ENCODE results near the gene S100G.

S100G gene

DNA sequence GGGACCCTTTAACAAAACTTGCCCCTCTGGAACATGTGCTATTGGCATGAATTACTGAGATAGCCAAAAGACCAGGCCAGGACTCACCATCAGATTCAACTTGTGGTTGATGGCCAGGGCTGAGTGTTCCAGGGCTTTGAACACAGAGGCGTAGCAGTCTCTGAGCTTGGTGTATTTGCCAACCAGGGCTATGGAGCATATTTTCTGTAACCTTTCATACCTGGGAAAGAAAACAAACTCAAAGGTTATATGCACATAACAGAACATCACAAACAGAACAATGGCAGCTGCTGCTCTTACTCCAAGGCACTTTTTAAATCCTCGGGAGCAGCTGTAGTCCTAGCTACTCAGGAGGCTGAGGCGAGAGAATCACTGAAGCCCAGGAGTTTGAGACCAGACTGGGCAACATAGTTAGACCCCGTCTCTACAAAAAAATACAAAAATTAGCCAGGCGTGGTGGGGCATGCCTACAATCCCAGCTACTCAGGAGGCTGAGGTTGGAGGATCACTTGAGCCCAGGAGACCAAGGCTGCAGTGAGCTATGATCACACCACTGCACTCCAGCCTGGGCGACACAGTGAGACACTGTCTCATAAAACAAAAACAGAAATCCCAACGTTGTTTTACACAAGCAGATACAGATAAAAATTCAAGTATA lies 33.2 kb downstream of the S100G start:
- no peak overlapping the region for H3K27ac Mint-ChIP-seq
- no peak for DNase-seq
- TF ChIP-seq, protein P1, sequence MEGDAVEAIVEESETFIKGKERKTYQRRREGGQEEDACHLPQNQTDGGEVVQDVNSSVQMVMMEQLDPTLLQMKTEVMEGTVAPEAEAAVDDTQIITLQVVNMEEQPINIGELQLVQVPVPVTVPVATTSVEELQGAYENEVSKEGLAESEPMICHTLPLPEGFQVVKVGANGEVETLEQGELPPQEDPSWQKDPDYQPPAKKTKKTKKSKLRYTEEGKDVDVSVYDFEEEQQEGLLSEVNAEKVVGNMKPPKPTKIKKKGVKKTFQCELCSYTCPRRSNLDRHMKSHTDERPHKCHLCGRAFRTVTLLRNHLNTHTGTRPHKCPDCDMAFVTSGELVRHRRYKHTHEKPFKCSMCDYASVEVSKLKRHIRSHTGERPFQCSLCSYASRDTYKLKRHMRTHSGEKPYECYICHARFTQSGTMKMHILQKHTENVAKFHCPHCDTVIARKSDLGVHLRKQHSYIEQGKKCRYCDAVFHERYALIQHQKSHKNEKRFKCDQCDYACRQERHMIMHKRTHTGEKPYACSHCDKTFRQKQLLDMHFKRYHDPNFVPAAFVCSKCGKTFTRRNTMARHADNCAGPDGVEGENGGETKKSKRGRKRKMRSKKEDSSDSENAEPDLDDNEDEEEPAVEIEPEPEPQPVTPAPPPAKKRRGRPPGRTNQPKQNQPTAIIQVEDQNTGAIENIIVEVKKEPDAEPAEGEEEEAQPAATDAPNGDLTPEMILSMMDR (IDR thresholded peaks at IDR 0.05): no peak
- H3K9me3 Mint-ChIP-seq: no peaks in the 10 kb centered on the region
- H3K27me3 Mint-ChIP-seq (ENCODE audit: low read depth, poor library complexity): no peaks in the 10 kb centered on the region
- peaks cover 86% of the 10 kb centered on the region for H3K36me3 Mint-ChIP-seq (ENCODE audit: low read depth)
- H3K4me1 Mint-ChIP-seq: no peaks in the 10 kb centered on the region
- no peak overlapping the region for H3K4me3 Mint-ChIP-seq

GRCh38 chrX:16687514-16687913 lies 37.6 kb downstream of the S100G start:
- DNase-seq: no peak
- Mint-ChIP-seq H3K4me1 (peaks cover 6% of the 10 kb centered on the region), H3K4me3 (no peak overlapping the region), H3K27ac (no peak overlapping the region), H3K36me3 (ENCODE audit: low read depth) (peaks cover 82% of the 10 kb centered on the region), H3K27me3 (ENCODE audit: low read depth, poor library complexity) (no peaks in the 10 kb centered on the region), H3K9me3 (no peaks in the 10 kb centered on the region)
- TF ChIP-seq, protein P1 (IDR thresholded peaks at IDR 0.05): no peak

GRCh38 chrX:16695079-16695676 lies 45.2 kb downstream of the S100G start:
- DNase-seq: peak; percentile 81
- peaks cover 77% of the 10 kb centered on the region for H3K36me3 Mint-ChIP-seq (ENCODE audit: low read depth)
- peaks cover 6% of the 10 kb centered on the region for H3K4me1 Mint-ChIP-seq
- H3K27ac Mint-ChIP-seq: no peak overlapping the region
- TF ChIP-seq, protein P1 (IDR thresholded peaks at IDR 0.05): peak; percentile 95
- no peak overlapping the region for H3K4me3 Mint-ChIP-seq
- no peaks in the 10 kb centered on the region for H3K27me3 Mint-ChIP-seq (ENCODE audit: low read depth, poor library complexity)
- no peaks in the 10 kb centered on the region for H3K9me3 Mint-ChIP-seq

DNA sequence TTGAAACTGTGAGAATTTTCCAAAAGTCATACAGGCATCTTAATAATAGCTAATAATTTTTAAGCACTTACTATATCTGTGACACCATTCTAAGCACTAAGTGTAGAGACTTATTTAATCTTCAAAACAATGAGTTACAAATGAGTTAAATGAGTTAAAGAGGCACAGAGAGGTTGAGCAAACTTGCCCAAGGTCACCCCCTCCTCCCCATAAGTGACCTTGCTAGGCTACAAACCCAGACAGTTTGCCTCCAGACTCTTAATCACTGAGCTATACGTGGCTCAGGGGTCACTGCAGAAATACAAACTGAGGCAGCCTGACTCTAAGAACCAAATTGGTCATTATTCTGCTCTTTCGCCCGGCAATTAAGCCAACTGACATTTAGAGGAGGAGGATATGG lies 47.0 kb downstream of the S100G start:
- Mint-ChIP-seq H3K27me3 (ENCODE audit: low read depth, poor library complexity) (no peaks in the 10 kb centered on the region), H3K9me3 (no peaks in the 10 kb centered on the region), H3K4me3 (no peak overlapping the region), H3K27ac (no peak overlapping the region), H3K36me3 (ENCODE audit: low read depth) (peaks cover 76% of the 10 kb centered on the region), H3K4me1 (no peaks in the 10 kb centered on the region)
- TF ChIP-seq, protein P1 (IDR thresholded peaks at IDR 0.05): no peak
- DNase-seq: no peak

GRCh38 chrX:16699389-16699788 lies 49.4 kb downstream of the S100G start:
- Mint-ChIP-seq H3K4me3 (no peak overlapping the region), H3K27me3 (ENCODE audit: low read depth, poor library complexity) (no peaks in the 10 kb centered on the region), H3K9me3 (no peaks in the 10 kb centered on the region), H3K4me1 (no peaks in the 10 kb centered on the region), H3K27ac (no peak overlapping the region), H3K36me3 (ENCODE audit: low read depth) (peaks cover 80% of the 10 kb centered on the region)
- TF ChIP-seq, protein P1 (IDR thresholded peaks at IDR 0.05): no peak
- no peak for DNase-seq

- Mint-ChIP-seq H3K9me3 (no peaks in the 10 kb centered on the region), H3K36me3 (ENCODE audit: low read depth) (peaks cover 83% of the 10 kb centered on the region), H3K27me3 (ENCODE audit: low read depth, poor library complexity) (no peaks in the 10 kb centered on the region), H3K4me1 (no peaks in the 10 kb centered on the region), H3K27ac (peak overlapping the region; percentile 54), H3K4me3 (no peak overlapping the region)
- DNase-seq: no peak
- TF ChIP-seq, protein P1 (IDR thresholded peaks at IDR 0.05): no peak
Measured at GRCh38 chrX:16700734-16701133, 50.8 kb downstream of the S100G start.
